Measurements from ENCODE around the gene IQGAP3. TPM values are rescaled to one million over a fixed set of nuclear protein-coding genes. Genes with fewer than 3 reads are reported as not detected.
A peak's percentile ranks its signal among the peaks of the same experiment; 100 is the strongest.

IQGAP3 gene
- total RNA-seq, 1 donor from 2014 or later = 1.3 TPM

DNA sequence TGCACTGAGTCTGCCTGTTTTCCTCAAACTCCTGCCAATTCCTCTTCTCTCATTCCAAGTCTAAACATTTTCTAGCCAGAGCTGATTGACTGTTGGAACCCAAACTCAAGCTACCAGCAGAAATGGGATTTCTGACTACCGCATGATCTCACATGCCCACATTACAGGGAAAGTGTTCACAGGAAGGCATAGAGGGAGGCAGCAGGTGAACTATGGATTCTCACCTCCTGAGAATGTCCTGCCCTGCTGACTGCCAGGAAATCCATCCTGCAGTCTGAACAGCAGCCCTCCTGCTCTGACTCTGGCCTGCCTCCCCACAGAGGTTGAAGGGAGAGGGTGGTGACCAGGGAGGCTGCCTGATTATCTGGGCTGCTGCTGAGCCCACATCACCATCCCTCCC is 22.5 kb downstream of the IQGAP3 start:
- ATAC-seq (no peak), DNase-seq (no peak)
- no peak overlapping the region for H3K27ac ChIP-seq
- no peak overlapping the region for H3K4me3 ChIP-seq
- intact Hi-C loops (cut with DNase I) = no loop called here
- no peaks in the 10 kb centered on the region for H3K9me3 ChIP-seq
- no peaks in the 10 kb centered on the region for H3K36me3 ChIP-seq
- no peaks in the 10 kb centered on the region for H3K4me1 ChIP-seq
- TF ChIP-seq, protein P1, sequence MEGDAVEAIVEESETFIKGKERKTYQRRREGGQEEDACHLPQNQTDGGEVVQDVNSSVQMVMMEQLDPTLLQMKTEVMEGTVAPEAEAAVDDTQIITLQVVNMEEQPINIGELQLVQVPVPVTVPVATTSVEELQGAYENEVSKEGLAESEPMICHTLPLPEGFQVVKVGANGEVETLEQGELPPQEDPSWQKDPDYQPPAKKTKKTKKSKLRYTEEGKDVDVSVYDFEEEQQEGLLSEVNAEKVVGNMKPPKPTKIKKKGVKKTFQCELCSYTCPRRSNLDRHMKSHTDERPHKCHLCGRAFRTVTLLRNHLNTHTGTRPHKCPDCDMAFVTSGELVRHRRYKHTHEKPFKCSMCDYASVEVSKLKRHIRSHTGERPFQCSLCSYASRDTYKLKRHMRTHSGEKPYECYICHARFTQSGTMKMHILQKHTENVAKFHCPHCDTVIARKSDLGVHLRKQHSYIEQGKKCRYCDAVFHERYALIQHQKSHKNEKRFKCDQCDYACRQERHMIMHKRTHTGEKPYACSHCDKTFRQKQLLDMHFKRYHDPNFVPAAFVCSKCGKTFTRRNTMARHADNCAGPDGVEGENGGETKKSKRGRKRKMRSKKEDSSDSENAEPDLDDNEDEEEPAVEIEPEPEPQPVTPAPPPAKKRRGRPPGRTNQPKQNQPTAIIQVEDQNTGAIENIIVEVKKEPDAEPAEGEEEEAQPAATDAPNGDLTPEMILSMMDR (IDR thresholded peaks at IDR 0.05) = no peak
- no peaks in the 10 kb centered on the region for H3K27me3 ChIP-seq

DNA sequence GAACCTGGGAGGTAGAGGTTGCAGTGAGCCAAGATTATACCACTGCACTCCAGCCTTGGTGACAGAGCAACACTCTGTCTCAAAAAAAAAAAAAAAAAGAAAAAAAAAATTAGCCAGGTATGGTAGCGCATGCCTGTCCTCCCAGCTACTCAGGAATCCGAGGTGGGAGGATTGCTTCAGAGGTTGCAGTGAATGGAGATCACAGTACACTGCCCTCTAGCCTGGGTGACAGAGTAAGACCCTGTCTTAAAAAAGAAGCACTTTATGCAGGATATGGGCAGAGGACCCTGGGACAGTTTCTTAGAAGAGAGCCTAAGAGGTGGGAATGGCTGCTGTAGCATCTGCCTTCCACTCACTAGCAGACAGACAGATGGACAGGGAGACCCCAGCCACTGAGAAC is 23.0 kb downstream of the IQGAP3 start:
- ATAC-seq (no peak), DNase-seq (no peak)
- Histone ChIP-seq H3K4me3 (no peak overlapping the region), H3K27ac (no peak overlapping the region), H3K27me3 (no peaks in the 10 kb centered on the region), H3K36me3 (no peaks in the 10 kb centered on the region), H3K9me3 (no peaks in the 10 kb centered on the region), H3K4me1 (no peaks in the 10 kb centered on the region)
- TF ChIP-seq, protein P1 (IDR thresholded peaks at IDR 0.05) = no peak
- intact Hi-C loops (cut with DNase I) = no loop called here

DNA sequence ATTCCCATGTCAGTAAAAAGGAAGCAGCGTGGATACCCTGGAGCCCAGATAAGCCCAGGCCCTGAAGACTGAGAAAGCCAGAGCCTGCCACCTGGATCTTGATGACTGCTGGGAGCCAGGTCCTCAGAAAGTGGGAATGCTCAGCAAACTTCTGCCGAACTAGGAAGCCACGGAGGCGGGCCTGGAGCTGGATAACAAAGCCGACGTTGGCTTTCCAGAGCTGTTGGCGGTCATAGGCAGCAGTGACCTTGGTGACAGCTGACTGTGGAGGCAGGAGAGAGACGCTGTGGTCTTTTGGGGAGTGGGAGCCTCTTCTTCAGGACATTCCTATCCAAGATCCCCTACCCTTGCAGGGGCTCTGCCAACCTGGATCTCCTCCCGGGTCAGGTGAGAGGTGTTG is 24.4 kb downstream of the IQGAP3 start:
- DNase-seq = no peak
- Histone ChIP-seq H3K36me3 (no peaks in the 10 kb centered on the region), H3K9me3 (no peaks in the 10 kb centered on the region), H3K27ac (no peak overlapping the region), H3K27me3 (no peaks in the 10 kb centered on the region), H3K4me1 (no peaks in the 10 kb centered on the region), H3K4me3 (no peak overlapping the region)
- TF ChIP-seq, protein P1 (IDR thresholded peaks at IDR 0.05) = no peak
- intact Hi-C loops (cut with DNase I) = no loop called here
- ATAC-seq = no peak

DNA sequence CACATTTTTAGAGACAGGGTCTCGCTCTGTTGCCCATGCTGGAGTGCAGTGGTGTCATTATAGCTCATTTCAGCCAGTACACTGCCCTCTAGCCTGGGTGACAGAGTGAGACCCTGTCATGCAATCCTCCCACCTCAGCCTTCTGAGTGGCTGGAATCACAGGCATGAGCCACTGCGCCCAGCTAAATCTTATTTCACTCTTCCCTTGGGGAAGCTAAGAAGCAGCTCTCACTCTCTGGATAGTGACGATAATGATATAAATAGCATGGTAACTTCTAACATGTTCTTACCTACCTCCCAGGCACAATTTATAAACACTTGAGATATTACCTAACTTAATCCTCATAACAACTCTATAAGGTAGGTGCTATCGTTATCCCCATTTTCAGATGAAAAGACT is 24.9 kb downstream of the IQGAP3 start:
- H3K27ac ChIP-seq = no peak overlapping the region
- TF ChIP-seq, protein P1 (IDR thresholded peaks at IDR 0.05) = no peak
- no peaks in the 10 kb centered on the region for H3K36me3 ChIP-seq
- ATAC-seq (no peak), DNase-seq (no peak)
- no peaks in the 10 kb centered on the region for H3K27me3 ChIP-seq
- no peak overlapping the region for H3K4me3 ChIP-seq
- intact Hi-C loops (cut with DNase I) = no loop called here
- H3K4me1 ChIP-seq = no peaks in the 10 kb centered on the region
- no peaks in the 10 kb centered on the region for H3K9me3 ChIP-seq

DNA sequence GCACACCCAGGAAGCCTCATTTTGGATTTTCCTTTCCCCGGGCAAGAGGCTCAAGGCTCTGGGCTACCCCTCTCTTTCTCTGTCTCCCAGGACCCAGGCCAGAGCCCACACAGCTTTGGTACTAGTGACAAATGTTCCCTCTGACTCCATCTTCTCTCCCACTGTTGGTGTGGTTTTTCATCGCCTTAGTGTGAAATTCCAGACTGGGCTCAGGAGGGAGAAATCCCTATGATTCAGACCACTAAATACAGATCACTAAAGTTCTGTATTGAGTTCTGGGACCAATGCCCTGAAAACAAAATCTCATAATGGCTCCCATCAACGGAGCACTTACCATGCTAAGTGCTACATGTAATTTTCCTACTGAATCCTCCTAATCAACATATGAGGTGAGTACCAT is 26.1 kb downstream of the IQGAP3 start:
- DNase-seq = no peak
- no peaks in the 10 kb centered on the region for H3K36me3 ChIP-seq
- ATAC-seq = no peak
- H3K4me3 ChIP-seq = no peak overlapping the region
- TF ChIP-seq, protein P1 (IDR thresholded peaks at IDR 0.05) = no peak
- intact Hi-C loops (cut with DNase I) = no loop called here
- H3K27ac ChIP-seq = no peak overlapping the region
- no peaks in the 10 kb centered on the region for H3K27me3 ChIP-seq
- no peaks in the 10 kb centered on the region for H3K9me3 ChIP-seq
- no peaks in the 10 kb centered on the region for H3K4me1 ChIP-seq

DNA sequence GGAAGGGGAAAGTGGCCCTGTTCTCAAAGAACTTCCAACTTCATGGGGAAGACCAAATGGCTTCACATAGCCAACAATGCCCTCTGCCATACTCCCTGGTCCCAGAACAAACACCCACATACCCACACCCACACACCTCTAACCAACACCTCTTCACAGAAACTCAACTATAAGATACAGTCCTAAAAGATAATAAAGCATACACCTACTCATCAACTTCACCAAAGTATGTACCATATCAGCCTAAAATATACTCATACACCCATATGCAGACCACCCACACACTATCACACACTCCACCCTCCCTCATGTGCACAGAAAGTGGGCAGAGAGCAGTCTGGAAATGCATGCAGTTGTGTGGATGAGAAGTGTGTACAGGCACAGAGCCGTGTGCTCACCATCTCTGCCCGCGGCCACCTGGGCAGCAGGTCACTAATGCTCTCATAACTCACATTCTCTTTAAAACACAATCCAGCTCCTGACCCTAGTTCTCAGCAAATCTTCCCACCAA is 27.7 kb downstream of the IQGAP3 start:
- Histone ChIP-seq H3K4me1 (no peaks in the 10 kb centered on the region), H3K27me3 (no peaks in the 10 kb centered on the region), H3K36me3 (no peaks in the 10 kb centered on the region), H3K27ac (no peak overlapping the region), H3K9me3 (no peaks in the 10 kb centered on the region), H3K4me3 (no peak overlapping the region)
- intact Hi-C loops (cut with DNase I) = no loop called here
- ATAC-seq (no peak), DNase-seq (peak; percentile 32)
- TF ChIP-seq, protein P1 (IDR thresholded peaks at IDR 0.05) = no peak

Measured in upper lobe of right lung (tissue), 1 donor.